ENCODE measurements around the gene SRCIN1.

The SRCIN1 gene

DNA sequence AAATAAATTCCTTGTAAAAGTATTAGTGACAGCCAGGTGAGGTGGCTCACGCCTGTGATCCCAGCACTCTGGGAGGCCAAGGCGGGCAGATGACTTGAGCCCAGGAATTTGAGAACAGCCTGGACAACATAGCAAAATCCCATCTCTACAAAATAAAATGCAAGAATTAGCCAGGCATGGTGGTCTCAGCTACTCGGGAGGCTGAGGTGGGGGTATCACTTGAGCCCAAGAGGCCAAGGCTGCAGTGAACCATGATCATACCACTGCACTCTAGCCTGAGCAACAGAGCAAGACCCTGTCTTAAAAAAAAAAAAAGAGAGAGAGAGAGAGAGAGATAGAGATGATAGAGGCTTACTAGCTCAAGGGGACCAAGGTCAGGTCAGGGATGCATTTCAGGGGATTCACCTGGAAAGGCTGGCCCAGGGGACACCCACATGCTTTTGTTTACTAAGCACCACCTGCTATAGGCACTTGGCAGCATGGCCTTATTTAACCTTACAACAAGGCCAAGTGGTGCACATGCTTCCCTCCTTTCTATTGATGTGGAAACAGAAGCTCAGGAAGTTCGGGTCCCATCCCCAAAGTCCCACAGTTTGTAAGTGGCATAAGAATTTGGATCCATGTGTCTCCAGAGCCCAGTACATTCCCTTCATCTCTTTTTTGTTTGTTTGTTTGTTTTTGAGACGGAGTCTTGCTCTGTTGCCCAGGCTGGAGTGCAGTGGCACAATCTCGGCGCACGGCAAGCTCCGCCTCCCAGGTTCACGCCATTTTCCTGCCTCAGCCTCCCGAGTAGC, 12.4 kb upstream of the SRCIN1 start:
- no peak for TF ChIP-seq SIN3A (IDR thresholded peaks at IDR 0.05; ENCODE audit: borderline replicate concordance, insufficient read depth, low read length)
- TF ChIP-seq POLR2AphosphoS5 (IDR thresholded peaks at IDR 0.05; ENCODE audit: low read depth, low read length) = no peak
- TF ChIP-seq, protein P1, sequence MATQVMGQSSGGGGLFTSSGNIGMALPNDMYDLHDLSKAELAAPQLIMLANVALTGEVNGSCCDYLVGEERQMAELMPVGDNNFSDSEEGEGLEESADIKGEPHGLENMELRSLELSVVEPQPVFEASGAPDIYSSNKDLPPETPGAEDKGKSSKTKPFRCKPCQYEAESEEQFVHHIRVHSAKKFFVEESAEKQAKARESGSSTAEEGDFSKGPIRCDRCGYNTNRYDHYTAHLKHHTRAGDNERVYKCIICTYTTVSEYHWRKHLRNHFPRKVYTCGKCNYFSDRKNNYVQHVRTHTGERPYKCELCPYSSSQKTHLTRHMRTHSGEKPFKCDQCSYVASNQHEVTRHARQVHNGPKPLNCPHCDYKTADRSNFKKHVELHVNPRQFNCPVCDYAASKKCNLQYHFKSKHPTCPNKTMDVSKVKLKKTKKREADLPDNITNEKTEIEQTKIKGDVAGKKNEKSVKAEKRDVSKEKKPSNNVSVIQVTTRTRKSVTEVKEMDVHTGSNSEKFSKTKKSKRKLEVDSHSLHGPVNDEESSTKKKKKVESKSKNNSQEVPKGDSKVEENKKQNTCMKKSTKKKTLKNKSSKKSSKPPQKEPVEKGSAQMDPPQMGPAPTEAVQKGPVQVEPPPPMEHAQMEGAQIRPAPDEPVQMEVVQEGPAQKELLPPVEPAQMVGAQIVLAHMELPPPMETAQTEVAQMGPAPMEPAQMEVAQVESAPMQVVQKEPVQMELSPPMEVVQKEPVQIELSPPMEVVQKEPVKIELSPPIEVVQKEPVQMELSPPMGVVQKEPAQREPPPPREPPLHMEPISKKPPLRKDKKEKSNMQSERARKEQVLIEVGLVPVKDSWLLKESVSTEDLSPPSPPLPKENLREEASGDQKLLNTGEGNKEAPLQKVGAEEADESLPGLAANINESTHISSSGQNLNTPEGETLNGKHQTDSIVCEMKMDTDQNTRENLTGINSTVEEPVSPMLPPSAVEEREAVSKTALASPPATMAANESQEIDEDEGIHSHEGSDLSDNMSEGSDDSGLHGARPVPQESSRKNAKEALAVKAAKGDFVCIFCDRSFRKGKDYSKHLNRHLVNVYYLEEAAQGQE (IDR thresholded peaks at IDR 0.05; ENCODE audit: insufficient read depth in 1 of 2, low read depth in 2 of 2, low read length in 2 of 2) = no peak
- TF ChIP-seq TAF1 (IDR thresholded peaks at IDR 0.05; ENCODE audit: borderline replicate concordance, insufficient read depth, low read length) = no peak

DNA sequence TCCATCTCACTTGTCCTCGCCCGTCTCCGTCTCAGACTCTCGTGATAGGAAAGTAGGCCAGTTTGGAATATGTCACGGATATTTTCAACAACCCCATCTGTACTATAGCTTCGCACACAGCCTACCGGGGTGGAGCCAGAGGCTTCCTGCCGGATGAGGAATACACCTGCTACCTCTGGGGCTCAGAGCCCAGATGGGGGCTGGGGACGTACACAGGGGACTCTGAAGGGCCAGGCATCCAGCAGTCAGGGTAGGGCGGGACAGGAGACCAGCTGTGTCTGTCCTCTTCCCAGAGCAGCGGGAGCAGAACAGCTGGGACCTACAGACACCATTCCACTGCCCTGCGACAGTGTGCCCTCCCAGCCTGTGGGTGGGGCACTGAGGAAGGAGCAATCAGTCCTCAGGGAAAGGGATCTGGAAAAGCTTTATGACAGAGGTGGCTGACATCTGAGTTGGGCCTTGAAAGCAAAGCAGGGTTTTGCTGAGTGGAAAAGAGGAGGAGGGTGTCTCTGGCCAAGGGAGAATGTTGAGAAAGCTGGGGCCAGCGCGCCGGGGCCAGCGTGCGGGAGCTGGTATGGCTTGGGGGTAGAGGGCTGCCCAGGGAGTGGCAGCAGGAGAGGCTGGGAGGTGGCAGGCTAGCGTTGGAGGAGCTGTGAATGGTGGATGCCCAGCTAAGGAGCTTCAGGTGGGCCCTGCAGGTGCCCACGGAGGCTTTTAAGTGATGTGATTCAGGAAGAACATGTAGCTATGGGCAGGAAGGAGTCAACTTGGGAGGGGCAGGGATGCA, 11.5 kb upstream of the SRCIN1 start:
- TF ChIP-seq, protein P1 (IDR thresholded peaks at IDR 0.05; ENCODE audit: insufficient read depth in 1 of 2, low read depth in 2 of 2, low read length in 2 of 2) = no peak
- no peak for TF ChIP-seq TAF1 (IDR thresholded peaks at IDR 0.05; ENCODE audit: borderline replicate concordance, insufficient read depth, low read length)
- TF ChIP-seq SIN3A (IDR thresholded peaks at IDR 0.05; ENCODE audit: borderline replicate concordance, insufficient read depth, low read length) = no peak
- TF ChIP-seq POLR2AphosphoS5 (IDR thresholded peaks at IDR 0.05; ENCODE audit: low read depth, low read length) = no peak
- no peak for TF ChIP-seq FOXP2 (optimal IDR thresholded peaks at IDR 0.05; ENCODE audit: borderline replicate concordance, extremely low read depth, extremely low read length, insufficient read depth)

DNA sequence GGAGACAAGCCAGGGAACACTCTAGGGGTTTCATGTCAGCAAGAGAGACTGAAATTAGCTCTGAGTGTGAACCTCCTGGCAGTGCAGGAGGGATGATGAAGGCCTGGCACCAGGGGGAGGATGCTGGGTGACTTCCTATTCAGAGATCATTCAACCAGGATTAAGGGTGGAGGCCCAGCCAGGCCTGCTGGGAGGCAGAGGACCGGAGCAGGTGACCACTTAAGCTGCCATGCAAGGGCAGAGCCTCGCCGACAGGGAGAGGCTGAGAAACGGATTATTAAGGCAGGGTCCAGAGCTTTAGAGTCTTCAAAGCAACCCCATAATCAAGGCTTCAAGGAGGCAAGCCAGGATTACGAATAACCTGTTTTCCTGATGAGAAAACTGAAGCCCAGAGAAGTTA, 10.6 kb upstream of the SRCIN1 start:
- TF ChIP-seq FOXP2 (optimal IDR thresholded peaks at IDR 0.05; ENCODE audit: borderline replicate concordance, extremely low read depth, extremely low read length, insufficient read depth) (no peak), POLR2AphosphoS5 (IDR thresholded peaks at IDR 0.05; ENCODE audit: low read depth, low read length) (no peak), SIN3A (IDR thresholded peaks at IDR 0.05; ENCODE audit: borderline replicate concordance, insufficient read depth, low read length) (no peak), TAF1 (IDR thresholded peaks at IDR 0.05; ENCODE audit: borderline replicate concordance, insufficient read depth, low read length) (no peak)
- TF ChIP-seq, protein P1 (IDR thresholded peaks at IDR 0.05; ENCODE audit: insufficient read depth in 1 of 2, low read depth in 2 of 2, low read length in 2 of 2) = no peak

DNA sequence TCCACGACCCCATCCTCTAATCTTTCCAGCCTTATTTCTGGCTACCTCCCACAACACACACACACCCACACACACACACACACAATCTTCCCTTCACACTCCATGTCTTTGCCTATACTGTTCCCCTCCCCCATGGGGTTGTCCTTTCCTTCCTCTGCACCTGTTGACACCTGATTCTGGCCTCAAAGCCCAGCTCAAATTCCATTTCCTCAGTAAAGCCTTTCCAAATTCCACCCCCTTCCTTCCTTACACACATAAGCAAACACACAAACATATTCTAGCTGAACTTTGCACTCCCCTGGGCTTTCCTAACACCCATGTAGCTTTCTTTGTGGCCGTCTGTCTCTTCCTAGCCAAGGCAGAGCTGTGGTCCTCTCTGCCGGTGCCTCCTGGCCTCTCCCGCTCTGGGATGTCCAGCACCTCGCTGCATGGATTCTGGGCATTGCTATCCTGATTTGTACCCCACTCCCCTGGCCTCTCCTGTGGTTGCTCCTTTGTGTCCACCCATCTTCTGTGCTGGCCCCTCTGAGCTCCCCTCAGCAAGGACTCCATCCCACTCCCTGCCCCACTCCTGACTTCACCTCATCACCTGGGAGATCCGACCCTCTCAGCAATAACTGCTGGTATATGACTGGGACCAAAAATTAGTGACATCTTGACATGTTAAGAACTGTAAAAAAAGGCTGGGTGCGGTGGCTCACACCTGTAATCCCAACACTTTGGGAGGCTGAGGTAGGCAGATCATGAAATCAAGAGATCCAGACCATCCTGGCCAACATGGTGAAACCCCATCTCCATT, 8.4 kb upstream of the SRCIN1 start:
- TF ChIP-seq TAF1 (IDR thresholded peaks at IDR 0.05; ENCODE audit: borderline replicate concordance, insufficient read depth, low read length) (no peak), SIN3A (IDR thresholded peaks at IDR 0.05; ENCODE audit: borderline replicate concordance, insufficient read depth, low read length) (no peak), FOXP2 (optimal IDR thresholded peaks at IDR 0.05; ENCODE audit: borderline replicate concordance, extremely low read depth, extremely low read length, insufficient read depth) (no peak), POLR2AphosphoS5 (IDR thresholded peaks at IDR 0.05; ENCODE audit: low read depth, low read length) (no peak)
- TF ChIP-seq, protein P1 (IDR thresholded peaks at IDR 0.05; ENCODE audit: insufficient read depth in 1 of 2, low read depth in 2 of 2, low read length in 2 of 2) = no peak
